SU-DHL-6 (cell line): Measurements from ENCODE around the gene VWA1.
"Not testable (repeated sequence)": the region's sequence is repeated elsewhere in the genome, so short reads cannot be mapped to it uniquely, and the experiment has no call there.

Source experiments
- H2AFZ ChIP-seq: fragments of 200-600 bp; sonication (generic); 2 replicates; pipeline ENCODE4 v1.6.1; 2014; ENCODE audit warnings: low read depth, mild to moderate bottlenecking, moderate library complexity, mixed read lengths, antibody characterized with exemption, low read length; ENCODE audit not compliant: severe bottlenecking
- H3F3A ChIP-seq: fragments of 200-600 bp; shearing (Covaris generic); 2 replicates; pipeline ENCODE4 v1.6.0; 2016; ENCODE audit warnings: antibody characterized with exemption, mild to moderate bottlenecking; ENCODE audit not compliant: insufficient read depth
- H3K27ac ChIP-seq: fragments of 200-600 bp; sonication (generic); 2 replicates; pipeline ENCODE4 v1.5.1; 2016; ENCODE audit warnings: low read depth, mild to moderate bottlenecking, low read length, moderate library complexity, mixed read lengths
- H3K27me3 ChIP-seq: fragments of 200-600 bp; sonication (generic), shearing (Covaris generic); 2 replicates; pipeline ENCODE4 v1.6.0; 2014; ENCODE audit warnings: mild to moderate bottlenecking, low read length
- H3K36me3 ChIP-seq: fragments of 200-600 bp; sonication (generic); 2 replicates; pipeline ENCODE4 v1.6.1; 2014; ENCODE audit warnings: mild to moderate bottlenecking, low read length, mixed read lengths
- H3K4me2 ChIP-seq: fragments of 300-600, 200-600 bp; shearing (Covaris generic), sonication (generic); 2 replicates; pipeline ENCODE4 v1.6.0; 2014; ENCODE audit warnings: low read length, low read depth, mild to moderate bottlenecking; ENCODE audit not compliant: poor library complexity, severe bottlenecking
- H3K4me3 ChIP-seq: fragments of 200-600 bp; sonication (generic); 2 replicates; pipeline ENCODE4 v1.5.1; 2014; ENCODE audit warnings: antibody characterized with exemption, low read length, mild to moderate bottlenecking, mixed read lengths; ENCODE audit not compliant: insufficient read depth, poor library complexity, severe bottlenecking
- H3K79me2 ChIP-seq: fragments of 200-600 bp; sonication (generic); 2 replicates; pipeline ENCODE4 v1.6.1; 2014; ENCODE audit warnings: mild to moderate bottlenecking, low read length, moderate library complexity; ENCODE audit not compliant: insufficient read depth
- H3K9ac ChIP-seq: fragments of 200-600 bp; sonication (generic); 2 replicates; pipeline ENCODE4 v1.7.0; 2014; ENCODE audit warnings: mild to moderate bottlenecking, low read length
- H3K9me2 ChIP-seq: fragments of 200-600 bp; sonication (generic); replicated peaks from 2 replicates; pipeline ENCODE4 v1.6.1; 2014; ENCODE audit warnings: low read length; ENCODE audit not compliant: insufficient read depth
- H3K9me3 ChIP-seq: fragments of 200-600 bp; sonication (generic); 2 replicates; pipeline ENCODE4 v1.6.1; 2014; ENCODE audit warnings: low read length, mixed read lengths; ENCODE audit not compliant: insufficient read depth
- H4K20me1 ChIP-seq: fragments of 200-600 bp; sonication (generic); 2 replicates; pipeline ENCODE4 v1.6.1; 2014; ENCODE audit warnings: low read depth, mild to moderate bottlenecking, antibody characterized with exemption, low read length, moderate library complexity, mixed read lengths
- EZH2phosphoT487 ChIP-seq: fragments of 200-600 bp; sonication (generic), shearing (Covaris generic); conservative IDR thresholded peaks from 2 replicates; pipeline ENCODE4 v1.6.1; 2018; ENCODE audit warnings: mild to moderate bottlenecking, antibody characterized with exemption, low read length, moderate library complexity, mixed read lengths
- TF ChIP-seq, protein P1 (sequence below): fragments of 200-600 bp; sonication (generic); IDR thresholded peaks from one replicate; pipeline ENCODE4 v1.5.1; 2017; ENCODE audit warnings: antibody characterized with exemption, mild to moderate bottlenecking, low read length, moderate library complexity; ENCODE audit not compliant: insufficient read depth, poor library complexity, severe bottlenecking

Gene VWA1

DNA sequence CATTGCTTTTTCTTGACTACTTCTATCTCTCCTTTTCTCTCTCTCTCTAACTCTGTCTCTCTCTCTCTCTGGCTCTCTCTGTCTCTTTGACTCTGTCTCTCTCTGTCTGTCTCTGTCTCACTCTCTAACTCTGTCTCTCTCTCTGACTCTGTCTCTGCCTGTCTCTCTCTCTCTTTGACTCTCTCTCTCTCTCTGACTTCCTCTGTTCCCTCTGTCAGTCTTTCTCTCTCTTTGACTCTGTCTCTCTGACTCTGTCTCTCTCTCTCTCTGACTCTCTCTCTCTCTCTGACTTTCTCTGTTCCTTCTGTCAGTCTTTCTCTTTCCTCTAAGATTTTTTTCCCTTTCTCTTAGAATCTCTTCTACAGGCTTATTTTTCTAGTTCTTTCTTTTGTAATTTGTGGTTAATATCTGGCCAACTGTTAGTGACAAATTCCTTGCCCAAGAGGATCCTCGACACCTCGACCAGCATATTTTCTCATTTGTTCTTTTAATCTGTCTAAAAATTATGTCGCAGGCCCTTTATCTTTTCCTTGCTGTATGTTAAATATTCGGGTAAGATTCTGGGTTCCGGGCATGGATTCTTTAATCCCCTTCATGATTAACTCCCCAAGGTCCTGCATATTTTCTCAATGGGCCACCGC is 13.7 kb downstream of the VWA1 start, which contains the start of gene ATAD3C:
ATAD3C (plus strand) TSS at position 591 of the 641 bp plus-strand sequence. CDS start 995 bp downstream, outside the sequence.
- H3K9ac ChIP-seq = no peak within 1 kb of the TSS
- no peak within 1 kb of the TSS for H3K4me2 ChIP-seq
- H3K9me3 ChIP-seq = no peaks in the 10 kb centered on the region
- H3K36me3 ChIP-seq = no peaks in the 10 kb centered on the region
- no peaks in the 10 kb centered on the region for H4K20me1 ChIP-seq
- H3K4me3 ChIP-seq = no peak within 1 kb of the TSS
- no peaks in the 10 kb centered on the region for H3K9me2 ChIP-seq
- H3F3A ChIP-seq = no peaks in the 10 kb centered on the region
- no peaks in the 10 kb centered on the region for H3K27me3 ChIP-seq
- H3K27ac ChIP-seq = no peak within 1 kb of the TSS
- no peak within 1 kb of the TSS for H2AFZ ChIP-seq
- no peaks in the 10 kb centered on the region for H3K79me2 ChIP-seq
- TF ChIP-seq, protein P1, sequence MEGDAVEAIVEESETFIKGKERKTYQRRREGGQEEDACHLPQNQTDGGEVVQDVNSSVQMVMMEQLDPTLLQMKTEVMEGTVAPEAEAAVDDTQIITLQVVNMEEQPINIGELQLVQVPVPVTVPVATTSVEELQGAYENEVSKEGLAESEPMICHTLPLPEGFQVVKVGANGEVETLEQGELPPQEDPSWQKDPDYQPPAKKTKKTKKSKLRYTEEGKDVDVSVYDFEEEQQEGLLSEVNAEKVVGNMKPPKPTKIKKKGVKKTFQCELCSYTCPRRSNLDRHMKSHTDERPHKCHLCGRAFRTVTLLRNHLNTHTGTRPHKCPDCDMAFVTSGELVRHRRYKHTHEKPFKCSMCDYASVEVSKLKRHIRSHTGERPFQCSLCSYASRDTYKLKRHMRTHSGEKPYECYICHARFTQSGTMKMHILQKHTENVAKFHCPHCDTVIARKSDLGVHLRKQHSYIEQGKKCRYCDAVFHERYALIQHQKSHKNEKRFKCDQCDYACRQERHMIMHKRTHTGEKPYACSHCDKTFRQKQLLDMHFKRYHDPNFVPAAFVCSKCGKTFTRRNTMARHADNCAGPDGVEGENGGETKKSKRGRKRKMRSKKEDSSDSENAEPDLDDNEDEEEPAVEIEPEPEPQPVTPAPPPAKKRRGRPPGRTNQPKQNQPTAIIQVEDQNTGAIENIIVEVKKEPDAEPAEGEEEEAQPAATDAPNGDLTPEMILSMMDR = no peak

DNA sequence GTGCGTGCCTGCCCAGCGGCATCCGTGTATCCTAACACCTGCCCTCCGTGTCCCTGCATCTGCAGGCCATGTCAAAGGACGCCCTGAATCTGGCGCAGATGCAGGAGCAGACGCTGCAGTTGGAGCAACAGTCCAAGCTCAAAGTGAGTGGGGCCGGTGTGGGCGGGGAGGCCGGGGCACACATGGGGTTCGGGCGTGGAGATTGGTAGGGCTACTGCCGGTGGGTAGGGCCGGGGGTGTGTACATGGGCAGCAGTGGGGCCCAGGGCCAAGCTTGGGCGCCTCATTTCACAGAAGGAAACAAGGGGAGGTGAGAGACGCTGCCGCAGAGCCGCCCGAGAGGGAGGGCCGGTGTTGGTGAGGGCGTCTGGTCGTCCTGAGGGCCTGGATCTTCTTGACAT is 15.1 kb downstream of the VWA1 start:
- H3K4me2 ChIP-seq, H3K27ac ChIP-seq, H3K9ac ChIP-seq, H3K27me3 ChIP-seq, H3K79me2 ChIP-seq, H3K36me3 ChIP-seq, H3F3A ChIP-seq, H4K20me1 ChIP-seq, H3K4me3 ChIP-seq, H3K9me3 ChIP-seq, H3K9me2 ChIP-seq, H2AFZ ChIP-seq: not testable (repeated sequence)

DNA sequence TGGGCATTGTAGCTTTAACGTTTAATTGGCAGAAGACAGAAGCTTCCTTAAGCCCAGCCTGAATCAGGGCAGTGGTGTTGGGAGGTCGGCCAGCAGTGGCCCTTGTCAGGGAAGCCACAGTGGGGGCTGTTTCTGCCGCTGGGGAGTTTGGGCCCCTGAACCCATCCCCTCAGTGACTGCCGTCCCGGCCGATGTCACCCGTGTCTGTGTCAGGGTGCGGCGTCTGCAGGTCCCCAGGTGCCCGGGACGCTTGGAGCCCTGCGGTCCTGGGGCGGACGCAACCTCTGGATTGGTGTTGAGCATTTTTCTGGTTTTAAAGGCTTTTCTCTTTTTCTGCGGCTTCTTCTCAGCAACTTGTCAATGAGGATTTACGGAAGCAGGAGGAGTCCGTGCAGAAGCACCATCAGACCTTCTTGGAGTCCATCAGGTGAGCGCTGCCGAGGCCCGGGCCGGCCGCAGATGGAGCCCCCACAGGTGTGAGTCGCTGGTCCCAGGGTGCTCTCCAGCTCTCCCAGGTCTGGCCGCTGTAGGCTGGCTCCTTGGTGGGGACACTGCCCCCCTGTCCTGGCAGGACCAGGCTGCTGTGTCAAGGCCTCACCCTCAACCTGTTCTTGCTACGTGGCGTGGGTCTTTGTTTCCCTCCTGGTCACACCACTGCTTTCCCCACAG is 16.3 kb downstream of the VWA1 start:
- H4K20me1 ChIP-seq = no peaks in the 10 kb centered on the region
- H3K9me3 ChIP-seq = no peaks in the 10 kb centered on the region
- H2AFZ ChIP-seq = no peak overlapping the region
- no peak overlapping the region for H3K4me2 ChIP-seq
- no peaks in the 10 kb centered on the region for H3K36me3 ChIP-seq
- no peak overlapping the region for H3K4me3 ChIP-seq
- no peak overlapping the region for H3K9ac ChIP-seq
- no peaks in the 10 kb centered on the region for H3F3A ChIP-seq
- no peaks in the 10 kb centered on the region for H3K79me2 ChIP-seq
- H3K27ac ChIP-seq = no peak overlapping the region
- H3K9me2 ChIP-seq = no peaks in the 10 kb centered on the region
- no peaks in the 10 kb centered on the region for H3K27me3 ChIP-seq
- TF ChIP-seq EZH2phosphoT487 = no peak

DNA sequence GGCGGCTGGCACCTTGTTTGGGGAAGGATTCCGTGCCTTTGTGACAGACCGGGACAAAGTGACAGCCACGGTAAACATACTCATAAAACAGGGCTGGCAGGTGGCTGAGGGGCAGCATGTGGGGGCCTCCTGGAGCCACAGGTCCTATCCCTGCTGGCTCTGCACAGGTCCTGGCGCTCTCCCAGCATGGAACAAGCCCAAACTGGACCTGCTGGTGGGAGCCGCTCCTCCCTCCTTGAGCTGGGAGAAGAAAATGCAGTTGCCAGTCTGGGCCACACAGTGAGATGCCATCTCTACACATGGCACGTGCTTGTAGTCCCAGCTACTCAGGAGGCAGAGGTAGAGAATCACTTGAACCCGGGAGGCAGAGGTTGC is 16.9 kb downstream of the VWA1 start:
- not testable (repeated sequence) for H3K4me3 ChIP-seq, H3K36me3 ChIP-seq, H3K4me2 ChIP-seq, H4K20me1 ChIP-seq, H3K9ac ChIP-seq, H2AFZ ChIP-seq, H3F3A ChIP-seq, H3K9me2 ChIP-seq, H3K9me3 ChIP-seq, H3K27me3 ChIP-seq, H3K79me2 ChIP-seq, H3K27ac ChIP-seq

DNA sequence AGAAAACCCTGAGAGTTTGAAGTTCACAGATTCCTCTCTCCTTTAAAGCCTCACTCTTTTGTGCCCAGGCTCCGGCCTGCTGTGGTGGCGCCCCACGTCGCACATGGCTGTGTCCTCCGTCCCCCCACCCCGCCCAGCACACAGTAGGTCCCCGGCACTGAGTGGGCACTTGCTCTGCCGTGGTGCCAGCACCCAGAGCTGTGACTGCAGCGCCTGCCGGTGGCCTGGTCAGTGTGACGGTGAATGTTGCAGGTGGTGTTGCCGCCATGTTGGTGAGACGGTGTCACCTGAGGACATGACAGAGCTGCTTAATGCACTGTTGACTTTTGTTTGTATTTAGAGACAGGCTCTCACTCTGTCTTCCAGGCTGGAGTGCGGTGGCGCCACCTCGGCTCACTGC is 17.4 kb downstream of the VWA1 start:
- Histone ChIP-seq H3K9me2 (no peaks in the 10 kb centered on the region), H3K79me2 (no peaks in the 10 kb centered on the region), H3F3A (no peaks in the 10 kb centered on the region), H4K20me1 (no peaks in the 10 kb centered on the region), H3K4me3 (no peak overlapping the region), H3K9ac (no peak overlapping the region), H3K4me2 (no peak overlapping the region), H3K27me3 (no peaks in the 10 kb centered on the region), H3K27ac (no peak overlapping the region), H2AFZ (no peak overlapping the region), H3K9me3 (no peaks in the 10 kb centered on the region), H3K36me3 (no peaks in the 10 kb centered on the region)
- no peak for TF ChIP-seq EZH2phosphoT487
- TF ChIP-seq, protein P1 = no peak

DNA sequence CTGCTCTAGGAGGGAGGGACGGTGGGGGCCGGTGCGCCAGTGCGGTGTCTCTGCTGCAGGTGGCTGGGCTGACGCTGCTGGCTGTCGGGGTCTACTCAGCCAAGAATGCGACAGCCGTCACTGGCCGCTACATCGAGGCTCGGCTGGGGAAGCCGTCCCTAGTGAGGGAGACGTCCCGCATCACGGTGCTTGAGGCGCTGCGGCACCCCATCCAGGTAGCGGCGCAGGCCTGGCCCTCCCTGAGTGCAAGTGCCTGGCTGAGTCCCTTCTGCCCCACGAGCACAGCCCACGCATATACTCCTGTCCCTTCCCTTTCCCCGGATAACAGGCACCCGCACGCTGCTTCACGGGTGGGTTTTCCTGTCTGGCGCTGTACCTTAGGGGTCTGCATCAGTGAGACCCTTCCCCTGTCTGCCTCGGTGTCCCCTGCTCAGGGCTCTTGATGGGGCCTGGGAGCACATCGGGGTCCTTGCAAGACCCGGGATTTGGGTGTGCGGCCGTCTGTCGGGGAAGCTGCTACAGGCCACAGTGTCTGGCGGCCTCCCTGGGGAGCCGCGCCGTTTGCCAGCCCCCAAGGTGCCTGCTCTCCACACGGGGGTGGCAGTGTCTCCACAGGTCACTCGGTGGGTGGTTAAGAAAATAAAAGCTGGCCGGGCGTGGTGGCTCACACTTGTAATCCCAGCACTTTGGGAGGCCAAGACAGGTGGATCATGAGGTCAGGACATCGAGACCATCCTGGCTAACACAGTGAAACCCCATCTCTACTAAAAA is 19.0 kb downstream of the VWA1 start:
- H3K79me2 ChIP-seq, H3K9me2 ChIP-seq, H3K9ac ChIP-seq, H3K27me3 ChIP-seq, H2AFZ ChIP-seq, H3K9me3 ChIP-seq, H3K36me3 ChIP-seq, H3F3A ChIP-seq, H4K20me1 ChIP-seq, H3K27ac ChIP-seq, H3K4me3 ChIP-seq, H3K4me2 ChIP-seq: not testable (repeated sequence)
